Activated CD4-positive, alpha-beta T cell treated with anti-CD3 and anti-CD28 coated beads for 4 hours (primary cell): ENCODE data around the gene ALG8.
"Not testable (repeated sequence)": the region's sequence is repeated elsewhere in the genome, so short reads cannot be mapped to it uniquely, and the experiment has no call there.

Source experiments
- DNase-seq, 2 donors: peaks; one replicate each; pipeline ENCODE4 v3.0.0-alpha.2; 2020

ALG8 gene

GRCh38 chr11:78067704-78068103 lies 71.7 kb downstream of the ALG8 start:
- DNase-seq: no peak

GRCh38 chr11:78066471-78066870 lies 73.0 kb downstream of the ALG8 start:
- DNase-seq: no peak

- DNase-seq: no peak
These were observed 74.2 kb downstream of the ALG8 start for GRCh38 chr11:78065203-78065602.

- no peak for DNase-seq
These were observed 75.8 kb downstream of the ALG8 start, which contains the start of gene THRSP for GRCh38 chr11:78063440-78064181. TSS of gene THRSP (plus strand) at chr11:78063861. CDS start at chr11:78063882, 21 bp downstream.

GRCh38 chr11:78062671-78063070 lies 76.8 kb downstream of the ALG8 start:
- no peak for DNase-seq

GRCh38 chr11:78061921-78062311 lies 77.5 kb downstream of the ALG8 start:
- no peak for DNase-seq

GRCh38 chr11:78061088-78061920 lies 78.1 kb downstream of the ALG8 start:
- DNase-seq: no peak

GRCh38 chr11:78060533-78060932 lies 78.9 kb downstream of the ALG8 start:
- DNase-seq: no peak

GRCh38 chr11:78059749-78060328 lies 79.6 kb downstream of the ALG8 start:
- not testable (repeated sequence) for DNase-seq

GRCh38 chr11:78057462-78058055 lies 81.9 kb downstream of the ALG8 start:
- no peak for DNase-seq

GRCh38 chr11:78056093-78056492 lies 83.3 kb downstream of the ALG8 start:
- DNase-seq: no peak

- no peak for DNase-seq
These were observed 84.5 kb downstream of the ALG8 start for GRCh38 chr11:78054971-78055370.

- DNase-seq: no peak
These were observed 88.2 kb downstream of the ALG8 start for GRCh38 chr11:78050964-78051831.
